ENCODE results near the gene ARID1B. TPM values are rescaled to one million over a fixed set of nuclear protein-coding genes. Genes with fewer than 3 reads are reported as not detected.
A peak's percentile ranks its signal among the peaks of the same experiment; 100 is the strongest.

ARID1B gene
- total and polyA plus RNA-seq, 10 of the 15 experiments (the other 5 are each of a cell fraction or from before 2014, with no cell fraction given) = 24.7 to 133 (median 54.6) TPM

DNA sequence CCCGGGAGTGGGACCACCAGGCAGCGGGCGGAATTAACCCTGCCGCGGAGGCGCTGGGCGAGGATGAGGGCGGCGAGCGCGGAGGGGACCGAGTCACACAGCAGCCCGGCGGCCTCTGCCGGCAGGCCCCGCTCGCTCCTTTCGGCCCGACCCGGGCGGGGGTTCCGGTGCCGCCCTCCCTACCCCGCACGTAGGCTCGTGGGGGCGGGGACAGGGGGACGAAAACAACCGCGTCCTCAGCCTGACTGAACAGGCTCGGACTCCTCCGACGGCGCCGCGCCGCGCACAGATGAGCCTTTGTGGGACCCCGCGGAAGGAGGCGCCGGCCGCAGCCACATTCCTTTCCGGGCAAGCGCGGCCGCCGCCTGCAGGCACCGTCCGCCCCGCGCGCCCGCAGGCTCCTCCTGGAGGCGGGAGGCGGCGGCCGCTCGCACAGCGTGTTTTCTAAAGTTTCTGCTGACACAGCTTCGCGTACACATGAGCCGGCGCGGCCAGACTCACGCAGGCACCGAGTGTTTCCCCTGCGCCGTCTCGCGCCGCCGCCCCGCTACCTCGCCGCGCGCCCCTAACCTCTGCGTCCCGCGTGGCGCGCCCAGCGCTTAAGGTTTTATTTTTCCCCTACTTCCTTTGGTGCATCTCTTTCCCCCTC lies 244.3 kb downstream of the ARID1B start:
- peak overlapping the region; percentile 98 for H3K9ac ChIP-seq (ENCODE audit: control insufficient read depth, insufficient read depth, low read length)
- H3K4me3 ChIP-seq = peak overlapping the region; percentile 86
- 0 out of 4 replicates have a peak, but pooled peaks cover 0 to 4% of the 10 kb centered on the region in 2 experiments for H3K36me3 ChIP-seq (ENCODE audit: control insufficient read depth in 2 of 2, insufficient read depth in 2 of 2, low read length in 1 of 2)
- peaks cover 5% of the 10 kb centered on the region for H3K9me3 ChIP-seq (replicated peaks; ENCODE audit: control insufficient read depth, insufficient read depth, low read length)
- H3K27me3 ChIP-seq (replicated peaks in 1 of 2; ENCODE audit: control insufficient read depth in 2 of 2, insufficient read depth in 2 of 2, low read length in 1 of 2) = no peaks in the 10 kb centered on the region
- FAIRE-seq (no peak), ATAC-seq (peak; percentile 88), DNase-seq (ENCODE audit: low read depth, low spot score) (no peak)
- intact Hi-C loops (cut with micrococcal nuclease; ENCODE audit: unreplicated experiment) (loop anchor here (2.0 to 10.0 kb wide), 4 partner anchors 94 to 327 kb away; no protein-coding TSS in a partner anchor), in situ Hi-C loops (cut with MboI) (no loop called here)
- H3K79me2 ChIP-seq (ENCODE audit: control insufficient read depth, insufficient read depth, low read length) = peaks cover 90% of the 10 kb centered on the region
- BruUV-seq (replicated peaks) = no TSS peak
- peak overlapping the region; percentile 95 for H3K27ac ChIP-seq (ENCODE audit: control insufficient read depth, insufficient read depth)
- WGBS (ENCODE audit: insufficient coverage, insufficient replicate concordance, low lambda C conversion rate, missing lambda C conversion rate) = 1% methylated on average over 84 of the region's 84 CpGs
- CTCF ChIA-PET = interaction anchor here (1.0 to 2.4 kb wide), 4 partner anchors 13 to 300 kb away, joined by 3 to 8 read pairs (median 6); no protein-coding TSS in a partner anchor
- POLR2A ChIA-PET = interaction anchor here (0.6 to 2.0 kb wide), 5 partner anchors 8 to 99 kb away, joined by 3 to 5 read pairs (median 3); no protein-coding TSS in a partner anchor
- H2AFZ ChIP-seq (ENCODE audit: control insufficient read depth, low read depth, low read length) = peak overlapping the region; percentile 67
- RAD21 ChIA-PET (ENCODE audit: unreplicated experiment) = interaction anchor here (0.7 to 4.2 kb wide), 11 partner anchors 12 to 300 kb away, joined by 3 to 14 read pairs (median 3); no protein-coding TSS in a partner anchor
- H4K20me1 ChIP-seq (ENCODE audit: control insufficient read depth, insufficient read depth) = no peaks in the 10 kb centered on the region
- peaks cover 32% of the 10 kb centered on the region for H3K4me1 ChIP-seq (ENCODE audit: control insufficient read depth, insufficient read depth, low read length)
- SMC1A ChIA-PET (ENCODE audit: uncharacterized antibody, unreplicated experiment) = interaction anchor here (0.7 to 2.5 kb wide), 10 partner anchors 20 to 384 kb away, joined by 3 to 8 read pairs (median 3); no protein-coding TSS in a partner anchor
- peak overlapping the region; percentile 91 for H3K4me2 ChIP-seq (ENCODE audit: control insufficient read depth, insufficient read depth)
- TF ChIP-seq PAX5 (IDR thresholded peaks at IDR 0.05; ENCODE audit: borderline replicate concordance, low read depth, low read length) (peak; percentile 31; the same call in 1 of the 2 replicates), TARDBP (IDR thresholded peaks at IDR 0.05; ENCODE audit: borderline replicate concordance) (no peak), SREBF2 (IDR thresholded peaks at IDR 0.05; ENCODE audit: low read length) (no peak), NFIC (IDR thresholded peaks at IDR 0.05; ENCODE audit: low read depth, low read length) (no peak), MTA2 (IDR thresholded peaks at IDR 0.05; ENCODE audit: low read depth) (0 out of 2 replicates have a peak, but pooled peaks have one; percentile 5), EGR1 (IDR thresholded peaks at IDR 0.05; ENCODE audit: borderline replicate concordance in 1 of 2, low read depth in 2 of 2, low read length in 2 of 2) (peak in 1 of 2 experiments; percentile 54; a peak in 1 of 3 replicates), SMAD1 (IDR thresholded peaks at IDR 0.05; ENCODE audit: low read depth, partially characterized antibody) (peak; percentile 71), SMARCA5 (IDR thresholded peaks at IDR 0.05) (peak; percentile 41; the same call in 1 of the 2 replicates), NR2F1 (conservative IDR thresholded peaks at IDR 0.05) (peak; percentile 32; the same call in 1 of the 2 replicates), SIN3A (IDR thresholded peaks at IDR 0.05; ENCODE audit: low read depth, low read length) (peak; percentile 75), ZNF274 (IDR thresholded peaks at IDR 0.05; ENCODE audit: insufficient read depth, insufficient read length) (no peak), NR2C2 (IDR thresholded peaks at IDR 0.05; ENCODE audit: borderline replicate concordance, control insufficient read depth, insufficient read length, low read depth) (no peak), CHD1 (IDR thresholded peaks at IDR 0.05; ENCODE audit: low read depth, low read length) (no peak), CREB1 (IDR thresholded peaks at IDR 0.05; ENCODE audit: low read depth) (peak; percentile 42; the same call in 1 of the 2 replicates), EZH2 (IDR thresholded peaks at IDR 0.05; ENCODE audit: borderline replicate concordance, control insufficient read depth, low read depth, low read length) (no peak), CBX3 (IDR thresholded peaks at IDR 0.05; ENCODE audit: borderline replicate concordance, low read depth) (no peak)
- TF ChIP-seq, protein P1, sequence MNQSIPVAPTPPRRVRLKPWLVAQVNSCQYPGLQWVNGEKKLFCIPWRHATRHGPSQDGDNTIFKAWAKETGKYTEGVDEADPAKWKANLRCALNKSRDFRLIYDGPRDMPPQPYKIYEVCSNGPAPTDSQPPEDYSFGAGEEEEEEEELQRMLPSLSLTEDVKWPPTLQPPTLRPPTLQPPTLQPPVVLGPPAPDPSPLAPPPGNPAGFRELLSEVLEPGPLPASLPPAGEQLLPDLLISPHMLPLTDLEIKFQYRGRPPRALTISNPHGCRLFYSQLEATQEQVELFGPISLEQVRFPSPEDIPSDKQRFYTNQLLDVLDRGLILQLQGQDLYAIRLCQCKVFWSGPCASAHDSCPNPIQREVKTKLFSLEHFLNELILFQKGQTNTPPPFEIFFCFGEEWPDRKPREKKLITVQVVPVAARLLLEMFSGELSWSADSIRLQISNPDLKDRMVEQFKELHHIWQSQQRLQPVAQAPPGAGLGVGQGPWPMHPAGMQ (IDR thresholded peaks at IDR 0.05; ENCODE audit: borderline replicate concordance) = no peak
- TF ChIP-seq, protein P2, sequence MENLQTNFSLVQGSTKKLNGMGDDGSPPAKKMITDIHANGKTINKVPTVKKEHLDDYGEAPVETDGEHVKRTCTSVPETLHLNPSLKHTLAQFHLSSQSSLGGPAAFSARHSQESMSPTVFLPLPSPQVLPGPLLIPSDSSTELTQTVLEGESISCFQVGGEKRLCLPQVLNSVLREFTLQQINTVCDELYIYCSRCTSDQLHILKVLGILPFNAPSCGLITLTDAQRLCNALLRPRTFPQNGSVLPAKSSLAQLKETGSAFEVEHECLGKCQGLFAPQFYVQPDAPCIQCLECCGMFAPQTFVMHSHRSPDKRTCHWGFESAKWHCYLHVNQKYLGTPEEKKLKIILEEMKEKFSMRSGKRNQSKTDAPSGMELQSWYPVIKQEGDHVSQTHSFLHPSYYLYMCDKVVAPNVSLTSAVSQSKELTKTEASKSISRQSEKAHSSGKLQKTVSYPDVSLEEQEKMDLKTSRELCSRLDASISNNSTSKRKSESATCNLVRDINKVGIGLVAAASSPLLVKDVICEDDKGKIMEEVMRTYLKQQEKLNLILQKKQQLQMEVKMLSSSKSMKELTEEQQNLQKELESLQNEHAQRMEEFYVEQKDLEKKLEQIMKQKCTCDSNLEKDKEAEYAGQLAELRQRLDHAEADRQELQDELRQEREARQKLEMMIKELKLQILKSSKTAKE (IDR thresholded peaks at IDR 0.05; ENCODE audit: low read depth, poor library complexity, severe bottlenecking) = no peak
- TF ChIP-seq, protein P3, sequence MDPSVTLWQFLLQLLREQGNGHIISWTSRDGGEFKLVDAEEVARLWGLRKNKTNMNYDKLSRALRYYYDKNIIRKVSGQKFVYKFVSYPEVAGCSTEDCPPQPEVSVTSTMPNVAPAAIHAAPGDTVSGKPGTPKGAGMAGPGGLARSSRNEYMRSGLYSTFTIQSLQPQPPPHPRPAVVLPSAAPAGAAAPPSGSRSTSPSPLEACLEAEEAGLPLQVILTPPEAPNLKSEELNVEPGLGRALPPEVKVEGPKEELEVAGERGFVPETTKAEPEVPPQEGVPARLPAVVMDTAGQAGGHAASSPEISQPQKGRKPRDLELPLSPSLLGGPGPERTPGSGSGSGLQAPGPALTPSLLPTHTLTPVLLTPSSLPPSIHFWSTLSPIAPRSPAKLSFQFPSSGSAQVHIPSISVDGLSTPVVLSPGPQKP (IDR thresholded peaks at IDR 0.05; ENCODE audit: low read depth, low read length) = no peak; the same call in 1 of the 2 replicates

Measured in GM12878 (cell line).